HCT116 (cell line): ENCODE data around the gene PNMA5.

ENCODE experiments used
- CEBPB ChIP-seq: IDR thresholded peaks from 2 replicates; pipeline ENCODE4 v1.6.1; 2012; ENCODE audit warnings: low read depth
- CTCF ChIP-seq, 3 experiments: fragments of 200-600 bp in 1 of 3; sonication (generic) in 1 of 3; IDR thresholded peaks in 2 of 3; conservative IDR thresholded peaks in 1 of 3; 2 replicates each; pipeline ENCODE4 v1.5.1; 2012 to 2017; ENCODE audit warnings: low read depth in 2 of 3, low read length in 2 of 3, antibody characterized with exemption in 1 of 3, borderline replicate concordance in 1 of 3, control low read depth in 1 of 3, mild to moderate bottlenecking in 1 of 3, mixed read lengths in 1 of 3, mixed run types in 1 of 3, moderate library complexity in 1 of 3; ENCODE audit not compliant: insufficient read depth in 1 of 3
- EZH2 ChIP-seq: fragments of 200-600 bp; sonication (generic); IDR thresholded peaks from 2 replicates; pipeline ENCODE4 v1.6.1; 2017; ENCODE audit warnings: antibody characterized with exemption, mixed run types
- MAX ChIP-seq: IDR thresholded peaks from 2 replicates; pipeline ENCODE4 v1.6.1; 2012
- POLR2AphosphoS5 ChIP-seq: IDR thresholded peaks from 2 replicates; pipeline ENCODE4 v1.6.1; 2011; ENCODE audit warnings: mild to moderate bottlenecking, low read depth, low read length, moderate library complexity
- RAD21 ChIP-seq: IDR thresholded peaks from 2 replicates; pipeline ENCODE4 v1.6.1; 2012; ENCODE audit warnings: low read depth, mild to moderate bottlenecking
- REST ChIP-seq: IDR thresholded peaks from 2 replicates; pipeline ENCODE4 v1.6.1; 2012; ENCODE audit warnings: low read depth
- YY1 ChIP-seq: IDR thresholded peaks from 2 replicates; pipeline ENCODE4 v1.6.1; 2011; ENCODE audit warnings: low read length, low read depth, moderate library complexity, mild to moderate bottlenecking; ENCODE audit not compliant: insufficient replicate concordance; ENCODE audit errors: extremely low read depth
- ZBTB33 ChIP-seq: IDR thresholded peaks from 2 replicates; pipeline ENCODE4 v1.6.1; 2011; ENCODE audit warnings: mild to moderate bottlenecking, low read length, moderate library complexity; ENCODE audit not compliant: insufficient replicate concordance; ENCODE audit errors: extremely low read depth

GRCh38 chrX:152949114-152949513 is 44.8 kb downstream of the PNMA5 start:
- TF ChIP-seq REST (no peak), EZH2 (no peak), CEBPB (no peak), CTCF (IDR thresholded peaks at IDR 0.05 in 2 of 3, conservative IDR thresholded peaks at IDR 0.05 in 1 of 3; ENCODE audit: borderline replicate concordance in 1 of 3, insufficient read depth in 1 of 3, low read depth in 2 of 3, low read length in 2 of 3) (no peak), MAX (no peak), RAD21 (no peak), POLR2AphosphoS5 (no peak), YY1 (no peak), ZBTB33 (no peak)
